Measurements from ENCODE around the gene KLHL34. TPM values are rescaled to one million over a fixed set of nuclear protein-coding genes. Genes with fewer than 3 reads are reported as not detected.

The KLHL34 gene
- total and polyA plus RNA-seq, 2 experiments from 2014 or later, result 0.81 to 1.1 TPM

DNA sequence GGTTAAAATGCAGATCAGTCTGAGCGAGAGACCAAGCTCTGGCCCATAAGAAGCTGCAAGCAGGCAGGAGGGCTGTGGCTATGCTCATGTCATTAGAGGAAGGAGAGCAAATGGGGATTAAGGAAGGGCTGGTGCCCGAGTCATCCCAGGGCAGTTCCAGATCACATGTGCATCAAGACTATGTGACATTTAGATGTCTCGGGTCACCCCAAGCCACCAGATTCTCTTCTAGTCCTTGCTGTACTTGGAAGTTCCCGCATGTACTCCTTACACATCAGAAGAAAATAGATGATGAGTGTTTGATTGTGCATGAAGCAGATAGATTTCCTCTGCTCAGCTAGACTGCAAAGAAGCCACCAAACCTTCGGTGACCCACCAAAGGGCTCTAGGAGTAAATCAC, 42.1 kb upstream of the KLHL34 start:
- TF ChIP-seq NANOG (IDR thresholded peaks at IDR 0.05; ENCODE audit: borderline replicate concordance), result no peak
- no peak for TF ChIP-seq ZNF331 (CRISPR knock-in tag; IDR thresholded peaks at IDR 0.05; ENCODE audit: low read depth)
- H3K27ac ChIP-seq (ENCODE audit: low read depth), result no peak overlapping the region
- H3K9me2 ChIP-seq (ENCODE audit: insufficient read depth), result no peaks in the 10 kb centered on the region
- H3K4me2 ChIP-seq, result no peak overlapping the region
- DNase-seq (ENCODE audit: low spot score) (no peak), ATAC-seq (no peak)
- H3K27ac Mint-ChIP-seq, result no peak overlapping the region
- no peaks in the 10 kb centered on the region for H3K79me2 ChIP-seq (replicated peaks; ENCODE audit: insufficient read depth)
- H3K4me1 Mint-ChIP-seq, result peaks cover 11% of the 10 kb centered on the region; the same call in 2 of the 3 replicates
- no peaks in the 10 kb centered on the region for H3K36me3 Mint-ChIP-seq (ENCODE audit: low read depth)
- no peak overlapping the region for H3K4me3 Mint-ChIP-seq
- no peak overlapping the region for H2AFZ ChIP-seq
- no peaks in the 10 kb centered on the region for H3F3A ChIP-seq (replicated peaks; ENCODE audit: low read depth)
- no peaks in the 10 kb centered on the region for H3K9me3 Mint-ChIP-seq
- H3K27me3 ChIP-seq (ENCODE audit: insufficient read depth), result no peaks in the 10 kb centered on the region
- H3K4me3 ChIP-seq, result no peak overlapping the region
- H3K27me3 Mint-ChIP-seq (ENCODE audit: insufficient read depth, low read depth, poor library complexity), result no peaks in the 10 kb centered on the region
- no peaks in the 10 kb centered on the region for H4K20me1 ChIP-seq (replicated peaks; ENCODE audit: insufficient read depth)
- no peaks in the 10 kb centered on the region for H3K4me1 ChIP-seq (ENCODE audit: insufficient read depth)
- H3K36me3 ChIP-seq (ENCODE audit: insufficient read depth), result no peaks in the 10 kb centered on the region

DNA sequence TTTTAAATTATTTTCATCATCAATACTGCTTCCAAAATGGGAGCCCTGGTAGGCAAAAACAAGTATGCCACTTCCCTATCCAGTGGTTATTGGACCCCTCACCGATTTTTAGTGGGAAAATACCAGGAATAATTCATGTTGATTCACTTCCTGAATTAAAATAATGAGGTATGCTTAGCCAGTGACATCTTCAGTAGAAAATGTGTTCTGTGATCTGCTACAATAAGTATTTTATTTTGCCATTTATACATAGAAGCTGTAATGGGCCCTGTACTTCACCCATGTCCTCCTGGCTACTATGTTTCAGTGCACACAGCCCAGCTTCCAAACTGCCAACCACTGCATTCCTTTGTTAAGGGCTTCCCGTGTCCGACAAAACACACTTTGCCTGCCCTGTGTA, 41.0 kb upstream of the KLHL34 start:
- Histone ChIP-seq H3K4me1 (ENCODE audit: insufficient read depth) (no peaks in the 10 kb centered on the region), H4K20me1 (replicated peaks; ENCODE audit: insufficient read depth) (no peaks in the 10 kb centered on the region), H3K27ac (ENCODE audit: low read depth) (no peak overlapping the region), H3K79me2 (replicated peaks; ENCODE audit: insufficient read depth) (no peaks in the 10 kb centered on the region), H3F3A (replicated peaks; ENCODE audit: low read depth) (no peaks in the 10 kb centered on the region), H3K4me2 (no peak overlapping the region), H3K27me3 (ENCODE audit: insufficient read depth) (no peaks in the 10 kb centered on the region), H3K9me2 (ENCODE audit: insufficient read depth) (no peaks in the 10 kb centered on the region), H3K36me3 (ENCODE audit: insufficient read depth) (no peaks in the 10 kb centered on the region), H3K4me3 (no peak overlapping the region), H2AFZ (no peak overlapping the region)
- no peaks in the 10 kb centered on the region for H3K9me3 Mint-ChIP-seq
- peaks cover 9% of the 10 kb centered on the region; the same call in 2 of the 3 replicates for H3K4me1 Mint-ChIP-seq
- H3K4me3 Mint-ChIP-seq, result no peak overlapping the region
- H3K36me3 Mint-ChIP-seq (ENCODE audit: low read depth), result no peaks in the 10 kb centered on the region
- TF ChIP-seq JUNB (IDR thresholded peaks at IDR 0.05; ENCODE audit: unreplicated experiment) (no peak), EZH2 (IDR thresholded peaks at IDR 0.05; ENCODE audit: low read depth, unreplicated experiment) (no peak)
- TF ChIP-seq, protein P1, sequence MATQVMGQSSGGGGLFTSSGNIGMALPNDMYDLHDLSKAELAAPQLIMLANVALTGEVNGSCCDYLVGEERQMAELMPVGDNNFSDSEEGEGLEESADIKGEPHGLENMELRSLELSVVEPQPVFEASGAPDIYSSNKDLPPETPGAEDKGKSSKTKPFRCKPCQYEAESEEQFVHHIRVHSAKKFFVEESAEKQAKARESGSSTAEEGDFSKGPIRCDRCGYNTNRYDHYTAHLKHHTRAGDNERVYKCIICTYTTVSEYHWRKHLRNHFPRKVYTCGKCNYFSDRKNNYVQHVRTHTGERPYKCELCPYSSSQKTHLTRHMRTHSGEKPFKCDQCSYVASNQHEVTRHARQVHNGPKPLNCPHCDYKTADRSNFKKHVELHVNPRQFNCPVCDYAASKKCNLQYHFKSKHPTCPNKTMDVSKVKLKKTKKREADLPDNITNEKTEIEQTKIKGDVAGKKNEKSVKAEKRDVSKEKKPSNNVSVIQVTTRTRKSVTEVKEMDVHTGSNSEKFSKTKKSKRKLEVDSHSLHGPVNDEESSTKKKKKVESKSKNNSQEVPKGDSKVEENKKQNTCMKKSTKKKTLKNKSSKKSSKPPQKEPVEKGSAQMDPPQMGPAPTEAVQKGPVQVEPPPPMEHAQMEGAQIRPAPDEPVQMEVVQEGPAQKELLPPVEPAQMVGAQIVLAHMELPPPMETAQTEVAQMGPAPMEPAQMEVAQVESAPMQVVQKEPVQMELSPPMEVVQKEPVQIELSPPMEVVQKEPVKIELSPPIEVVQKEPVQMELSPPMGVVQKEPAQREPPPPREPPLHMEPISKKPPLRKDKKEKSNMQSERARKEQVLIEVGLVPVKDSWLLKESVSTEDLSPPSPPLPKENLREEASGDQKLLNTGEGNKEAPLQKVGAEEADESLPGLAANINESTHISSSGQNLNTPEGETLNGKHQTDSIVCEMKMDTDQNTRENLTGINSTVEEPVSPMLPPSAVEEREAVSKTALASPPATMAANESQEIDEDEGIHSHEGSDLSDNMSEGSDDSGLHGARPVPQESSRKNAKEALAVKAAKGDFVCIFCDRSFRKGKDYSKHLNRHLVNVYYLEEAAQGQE (IDR thresholded peaks at IDR 0.05; ENCODE audit: unreplicated experiment), result no peak
- no peak for ATAC-seq
- DNase-seq (ENCODE audit: low spot score), result no peak
- no peaks in the 10 kb centered on the region for H3K27me3 Mint-ChIP-seq (ENCODE audit: insufficient read depth, low read depth, poor library complexity)
- H3K27ac Mint-ChIP-seq, result no peak overlapping the region

DNA sequence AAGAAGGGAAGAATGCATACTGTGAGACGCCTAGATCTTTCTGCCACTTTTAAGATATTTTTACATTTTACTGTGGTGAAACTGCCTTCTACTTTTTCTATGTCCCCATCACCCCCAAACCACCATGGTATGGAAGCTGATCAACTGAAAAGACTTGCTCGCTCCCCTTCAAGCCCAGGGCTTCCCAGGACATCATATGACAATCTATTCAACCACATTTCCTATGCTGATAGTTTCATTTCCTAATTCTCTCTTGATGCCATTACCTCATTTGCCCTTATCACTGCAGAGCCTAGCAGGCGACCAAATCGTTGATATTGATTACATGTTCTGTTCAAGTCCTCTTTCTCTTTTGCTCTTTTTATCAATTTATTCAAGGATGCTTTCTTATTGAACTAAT, 40.1 kb upstream of the KLHL34 start:
- Histone ChIP-seq H3K4me1 (ENCODE audit: insufficient read depth) (no peaks in the 10 kb centered on the region), H3K9me2 (ENCODE audit: insufficient read depth) (no peaks in the 10 kb centered on the region)
- H3K27me3 Mint-ChIP-seq (ENCODE audit: insufficient read depth, low read depth, poor library complexity), result no peaks in the 10 kb centered on the region
- no peak for TF ChIP-seq CREB1 (CRISPR knock-in tag; IDR thresholded peaks at IDR 0.05; ENCODE audit: low read depth)
- TF ChIP-seq, protein P2, sequence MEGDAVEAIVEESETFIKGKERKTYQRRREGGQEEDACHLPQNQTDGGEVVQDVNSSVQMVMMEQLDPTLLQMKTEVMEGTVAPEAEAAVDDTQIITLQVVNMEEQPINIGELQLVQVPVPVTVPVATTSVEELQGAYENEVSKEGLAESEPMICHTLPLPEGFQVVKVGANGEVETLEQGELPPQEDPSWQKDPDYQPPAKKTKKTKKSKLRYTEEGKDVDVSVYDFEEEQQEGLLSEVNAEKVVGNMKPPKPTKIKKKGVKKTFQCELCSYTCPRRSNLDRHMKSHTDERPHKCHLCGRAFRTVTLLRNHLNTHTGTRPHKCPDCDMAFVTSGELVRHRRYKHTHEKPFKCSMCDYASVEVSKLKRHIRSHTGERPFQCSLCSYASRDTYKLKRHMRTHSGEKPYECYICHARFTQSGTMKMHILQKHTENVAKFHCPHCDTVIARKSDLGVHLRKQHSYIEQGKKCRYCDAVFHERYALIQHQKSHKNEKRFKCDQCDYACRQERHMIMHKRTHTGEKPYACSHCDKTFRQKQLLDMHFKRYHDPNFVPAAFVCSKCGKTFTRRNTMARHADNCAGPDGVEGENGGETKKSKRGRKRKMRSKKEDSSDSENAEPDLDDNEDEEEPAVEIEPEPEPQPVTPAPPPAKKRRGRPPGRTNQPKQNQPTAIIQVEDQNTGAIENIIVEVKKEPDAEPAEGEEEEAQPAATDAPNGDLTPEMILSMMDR (conservative IDR thresholded peaks at IDR 0.05; ENCODE audit: low read depth in 2 of 2), result no peak

More for the DNA sequence above, 40.1 kb upstream of the KLHL34 start:
- H3K27me3 ChIP-seq (ENCODE audit: insufficient read depth), result no peaks in the 10 kb centered on the region
- no peak overlapping the region for H3K4me2 ChIP-seq
- DNase-seq (ENCODE audit: low spot score) (no peak), ATAC-seq (no peak)
- H3K4me3 ChIP-seq, result no peak overlapping the region
- H3K36me3 ChIP-seq (ENCODE audit: insufficient read depth), result no peaks in the 10 kb centered on the region
- H3K4me1 Mint-ChIP-seq, result peaks cover 3% of the 10 kb centered on the region; the same call in 2 of the 3 replicates
- H3K9me3 Mint-ChIP-seq, result no peaks in the 10 kb centered on the region
- no peaks in the 10 kb centered on the region for H3F3A ChIP-seq (replicated peaks; ENCODE audit: low read depth)
- H2AFZ ChIP-seq, result no peak overlapping the region
- H3K36me3 Mint-ChIP-seq (ENCODE audit: low read depth), result no peaks in the 10 kb centered on the region
- no peak overlapping the region for H3K27ac Mint-ChIP-seq
- H3K79me2 ChIP-seq (replicated peaks; ENCODE audit: insufficient read depth), result no peaks in the 10 kb centered on the region
- no peak overlapping the region for H3K27ac ChIP-seq (ENCODE audit: low read depth)
- no peak overlapping the region for H3K4me3 Mint-ChIP-seq
- no peaks in the 10 kb centered on the region for H4K20me1 ChIP-seq (replicated peaks; ENCODE audit: insufficient read depth)
